Measurements from ENCODE around the gene IL10RB.

- no peak for TF ChIP-seq POLR2AphosphoS5 (IDR thresholded peaks at IDR 0.05)
- TF ChIP-seq CTCF (IDR thresholded peaks at IDR 0.05) = no peak
- no peak for TF ChIP-seq POLR2A (IDR thresholded peaks at IDR 0.05; ENCODE audit: low read depth)
Observed at GRCh38 chr21:33291686-33292085, 25.5 kb downstream of the IL10RB start.

Measured in esophagus muscularis mucosa (tissue), 3 donors.